ENCODE results near the gene ARL13B. TPM values are rescaled to one million over a fixed set of nuclear protein-coding genes. Genes with fewer than 3 reads are reported as not detected.

The ARL13B gene
- total and polyA plus RNA-seq, 2 donors (not counting 1 experiment from before 2014, with no cell fraction given) = 1.3 to 12.9 TPM

GRCh38 chr3:93931597-93932229, 48.2 kb upstream of the ARL13B start:
- Histone ChIP-seq H3K4me2 (replicated peaks; ENCODE audit: low read depth, low read length, poor library complexity, severe bottlenecking) (no peak overlapping the region), H3K4me1 (ENCODE audit: control insufficient read depth in 2 of 2, insufficient read depth in 2 of 2, low read length in 2 of 2) (no peaks in the 10 kb centered on the region), H3K36me3 (replicated peaks in 1 of 2; ENCODE audit: control extremely low read depth in 1 of 2, control insufficient read depth in 1 of 2, extremely low read depth in 1 of 2, insufficient read depth in 2 of 2, low read length in 1 of 2) (no peaks in the 10 kb centered on the region), H3K27ac (ENCODE audit: low read length in 2 of 2) (no peak overlapping the region), H4K20me1 (ENCODE audit: control insufficient read depth, insufficient read depth, low read length, poor library complexity, severe bottlenecking) (no peaks in the 10 kb centered on the region), H3K4me3 (ENCODE audit: control extremely low read depth in 1 of 5, extremely low read depth in 1 of 5, insufficient read depth in 1 of 5, low read depth in 2 of 5, low read length in 4 of 5) (no peak overlapping the region), H3K9me3 (ENCODE audit: control extremely low read depth in 1 of 3, control insufficient read depth in 2 of 3, insufficient read depth in 1 of 3, low read length in 2 of 3) (no peaks in the 10 kb centered on the region), H3K9ac (ENCODE audit: low read length) (no peak overlapping the region), H2AFZ (ENCODE audit: insufficient read depth, low read depth, low read length, poor library complexity, severe bottlenecking) (no peak overlapping the region), H3K27me3 (replicated peaks in 1 of 4; ENCODE audit: control extremely low read depth in 1 of 4, control insufficient read depth in 3 of 4, insufficient read depth in 4 of 4, low read length in 3 of 4) (no peaks in the 10 kb centered on the region), H3K79me2 (ENCODE audit: control insufficient read depth, insufficient read depth, low read length) (no peaks in the 10 kb centered on the region)
- DNase-seq = no peak
- WGBS (ENCODE audit: insufficient coverage) = 88% methylated on average over 4 of the region's 5 CpGs
- intact Hi-C loops (cut with micrococcal nuclease) = no loop called here
- POLR2A ChIA-PET = no interaction called here
- Mint-ChIP-seq H3K4me1 (no peaks in the 10 kb centered on the region), H3K27ac (no peak overlapping the region), H3K4me3 (no peak overlapping the region), H3K27me3 (no peaks in the 10 kb centered on the region), H3K9me3 (ENCODE audit: insufficient read depth) (no peaks in the 10 kb centered on the region)
- ATAC-seq (ENCODE audit: low read depth) = no peak
- TF ChIP-seq EZH2 (IDR thresholded peaks at IDR 0.05; ENCODE audit: borderline replicate concordance, insufficient read depth, low read depth, low read length, poor library complexity, severe bottlenecking) (no peak), CTCF (IDR thresholded peaks at IDR 0.05) (no peak)
- CTCF ChIA-PET = no interaction called here

- no peak for ATAC-seq (ENCODE audit: low read depth)
- TF ChIP-seq CTCF (IDR thresholded peaks at IDR 0.05) = no peak
- TF ChIP-seq EZH2 (IDR thresholded peaks at IDR 0.05; ENCODE audit: borderline replicate concordance, insufficient read depth, low read depth, low read length, poor library complexity, severe bottlenecking) = no peak
- no peak overlapping the region for H3K4me3 Mint-ChIP-seq
Observed at GRCh38 chr3:93934366-93935046, 45.4 kb upstream of the ARL13B start.

More at GRCh38 chr3:93934366-93935046, 45.4 kb upstream of the ARL13B start:
- no peak for DNase-seq
- Mint-ChIP-seq H3K4me1 (no peaks in the 10 kb centered on the region), H3K27me3 (no peaks in the 10 kb centered on the region), H3K27ac (no peak overlapping the region), H3K9me3 (ENCODE audit: insufficient read depth) (no peaks in the 10 kb centered on the region)
- no peaks in the 10 kb centered on the region for H3K36me3 ChIP-seq (replicated peaks in 1 of 2; ENCODE audit: control extremely low read depth in 1 of 2, control insufficient read depth in 1 of 2, extremely low read depth in 1 of 2, insufficient read depth in 2 of 2, low read length in 1 of 2)
- POLR2A ChIA-PET = no interaction called here
- 60% methylated on average over 1 of the region's 5 CpGs for WGBS (ENCODE audit: insufficient coverage)
- H3K4me1 ChIP-seq (ENCODE audit: control insufficient read depth in 2 of 2, insufficient read depth in 2 of 2, low read length in 2 of 2) = no peaks in the 10 kb centered on the region
- no peak overlapping the region for H3K4me2 ChIP-seq (replicated peaks; ENCODE audit: low read depth, low read length, poor library complexity, severe bottlenecking)
- H3K27me3 ChIP-seq (replicated peaks in 1 of 4; ENCODE audit: control extremely low read depth in 1 of 4, control insufficient read depth in 3 of 4, insufficient read depth in 4 of 4, low read length in 3 of 4) = no peaks in the 10 kb centered on the region
- no peak overlapping the region for H2AFZ ChIP-seq (ENCODE audit: insufficient read depth, low read depth, low read length, poor library complexity, severe bottlenecking)
- H3K27ac ChIP-seq (ENCODE audit: low read length in 2 of 2) = no peak overlapping the region
- H3K4me3 ChIP-seq (ENCODE audit: control extremely low read depth in 1 of 5, extremely low read depth in 1 of 5, insufficient read depth in 1 of 5, low read depth in 2 of 5, low read length in 4 of 5) = no peak overlapping the region
- H3K79me2 ChIP-seq (ENCODE audit: control insufficient read depth, insufficient read depth, low read length) = no peaks in the 10 kb centered on the region
- H4K20me1 ChIP-seq (ENCODE audit: control insufficient read depth, insufficient read depth, low read length, poor library complexity, severe bottlenecking) = no peaks in the 10 kb centered on the region
- intact Hi-C loops (cut with micrococcal nuclease) = no loop called here
- CTCF ChIA-PET = no interaction called here
- no peak overlapping the region for H3K9ac ChIP-seq (ENCODE audit: low read length)
- H3K9me3 ChIP-seq (ENCODE audit: control extremely low read depth in 1 of 3, control insufficient read depth in 2 of 3, insufficient read depth in 1 of 3, low read length in 2 of 3) = no peaks in the 10 kb centered on the region
